Suprapubic skin (tissue), 3 donors: ENCODE data around the gene CALML3.

Source experiments
- EP300 ChIP-seq: sonication (generic); formaldehyde crosslinking; IDR thresholded peaks from one replicate; pipeline ENCODE4 v1.6.1; 2017; ENCODE audit warnings: antibody characterized with exemption
- TF ChIP-seq, protein P1 (sequence below), 2 donors: fragments of 200-600 bp in 1 of 2; fragments of 450-650 bp in 1 of 2; sonication (generic) in 1 of 2; IDR thresholded peaks; one replicate each; pipeline ENCODE4 v1.5.1; 2016 to 2019; ENCODE audit warnings: antibody characterized with exemption in 2 of 2, mild to moderate bottlenecking in 1 of 2, moderate library complexity in 1 of 2

DNA sequence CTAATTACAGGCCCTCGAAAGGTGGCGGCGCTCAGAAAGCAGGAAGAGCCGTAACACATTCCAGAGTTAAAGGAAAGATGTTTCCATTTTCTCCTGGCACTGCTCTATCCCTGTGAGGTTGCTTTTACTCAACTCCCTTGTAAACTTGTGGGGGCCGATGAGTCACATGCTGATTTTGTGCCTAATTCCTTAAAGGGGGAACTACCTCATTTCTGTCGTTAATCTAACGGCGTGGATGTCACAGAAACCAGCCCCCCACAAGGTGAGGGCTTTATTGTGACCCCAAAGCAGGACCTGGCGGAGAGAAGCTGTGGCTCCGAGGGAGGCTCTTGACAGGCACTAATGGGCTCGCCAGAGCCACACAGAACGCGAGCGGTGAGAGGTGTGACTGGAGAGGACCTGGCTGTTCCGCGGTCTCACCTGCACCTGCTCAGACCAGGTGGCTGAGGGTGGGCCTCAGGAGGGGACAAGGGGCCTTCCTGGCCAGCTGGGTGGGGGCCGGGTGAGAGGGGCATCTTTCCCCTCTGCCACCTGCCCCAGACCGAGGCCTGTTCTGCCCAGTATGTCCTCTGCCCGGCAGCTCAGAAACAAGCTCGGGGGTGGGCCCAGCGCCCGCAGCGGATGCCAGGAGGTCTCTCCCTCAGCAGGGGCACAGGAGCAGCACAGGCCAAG is 50.9 kb downstream of the CALML3 start:
- TF ChIP-seq, protein P1, sequence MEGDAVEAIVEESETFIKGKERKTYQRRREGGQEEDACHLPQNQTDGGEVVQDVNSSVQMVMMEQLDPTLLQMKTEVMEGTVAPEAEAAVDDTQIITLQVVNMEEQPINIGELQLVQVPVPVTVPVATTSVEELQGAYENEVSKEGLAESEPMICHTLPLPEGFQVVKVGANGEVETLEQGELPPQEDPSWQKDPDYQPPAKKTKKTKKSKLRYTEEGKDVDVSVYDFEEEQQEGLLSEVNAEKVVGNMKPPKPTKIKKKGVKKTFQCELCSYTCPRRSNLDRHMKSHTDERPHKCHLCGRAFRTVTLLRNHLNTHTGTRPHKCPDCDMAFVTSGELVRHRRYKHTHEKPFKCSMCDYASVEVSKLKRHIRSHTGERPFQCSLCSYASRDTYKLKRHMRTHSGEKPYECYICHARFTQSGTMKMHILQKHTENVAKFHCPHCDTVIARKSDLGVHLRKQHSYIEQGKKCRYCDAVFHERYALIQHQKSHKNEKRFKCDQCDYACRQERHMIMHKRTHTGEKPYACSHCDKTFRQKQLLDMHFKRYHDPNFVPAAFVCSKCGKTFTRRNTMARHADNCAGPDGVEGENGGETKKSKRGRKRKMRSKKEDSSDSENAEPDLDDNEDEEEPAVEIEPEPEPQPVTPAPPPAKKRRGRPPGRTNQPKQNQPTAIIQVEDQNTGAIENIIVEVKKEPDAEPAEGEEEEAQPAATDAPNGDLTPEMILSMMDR (IDR thresholded peaks at IDR 0.05): no peak
- no peak for TF ChIP-seq EP300
